ENCODE measurements around the gene PHYKPL. TPM values are rescaled to one million over a fixed set of nuclear protein-coding genes. Genes with fewer than 3 reads are reported as not detected.

The PHYKPL gene
- total and polyA plus RNA-seq, 2 of the 4 experiments (the other 2 are of a cell fraction): 10.0 to 24.5 TPM

- Histone ChIP-seq H2BK120ac (ENCODE audit: low read depth, low read length) (no peak overlapping the region), H3K9ac (ENCODE audit: low read depth, low read length) (no peak overlapping the region), H3K4me3 (ENCODE audit: insufficient read depth, low read depth, low read length) (no peak overlapping the region), H3K14ac (replicated peaks; ENCODE audit: low read depth, low read length) (no peak overlapping the region), H2BK5ac (ENCODE audit: low read depth, low read length, poor library complexity, severe bottlenecking) (no peak overlapping the region), H4K5ac (ENCODE audit: low read depth, low read length) (no peak overlapping the region), H3K56ac (ENCODE audit: extremely low read depth, insufficient read depth, low read length) (no peak overlapping the region), H3K9me1 (ENCODE audit: insufficient read depth, low read length) (no peaks in the 10 kb centered on the region), H3K4me1 (ENCODE audit: control insufficient read depth, insufficient read depth, low read length) (no peaks in the 10 kb centered on the region), H3K36me3 (ENCODE audit: control insufficient read depth, insufficient read depth, low read length) (no peaks in the 10 kb centered on the region), H2AK5ac (ENCODE audit: low read depth, low read length) (no peak overlapping the region), H3K27ac (ENCODE audit: insufficient read depth, low read length) (no peak overlapping the region), H3K79me1 (ENCODE audit: low read depth in 1 of 2, low read length in 2 of 2) (no peaks in the 10 kb centered on the region), H4K91ac (ENCODE audit: insufficient read depth, low read depth, low read length) (no peak overlapping the region), H2AK9ac (replicated peaks; ENCODE audit: low read depth, low read length, poor library complexity) (no peak overlapping the region), H2BK20ac (ENCODE audit: low read depth, low read length) (no peak overlapping the region), H2AFZ (replicated peaks; ENCODE audit: low read length, poor library complexity) (no peak overlapping the region), H3K4me2 (ENCODE audit: low read depth, low read length) (no peak overlapping the region), H3K9me3 (ENCODE audit: control insufficient read depth, insufficient read depth, low read length) (peaks cover 9% of the 10 kb centered on the region), H3K23ac (ENCODE audit: low read depth, low read length) (no peak overlapping the region), H4K20me1 (ENCODE audit: insufficient read depth, low read length) (no peaks in the 10 kb centered on the region), H4K8ac (ENCODE audit: low read depth in 2 of 2, low read length in 2 of 2) (no peak overlapping the region), H3K27me3 (ENCODE audit: control insufficient read depth, insufficient read depth, low read length) (no peaks in the 10 kb centered on the region; the same call in 1 of the 2 replicates), H3K18ac (ENCODE audit: low read depth, low read length) (no peak overlapping the region), H3K4ac (ENCODE audit: low read depth, low read length) (no peak overlapping the region), H2BK15ac (ENCODE audit: low read depth, low read length) (no peak overlapping the region)
- no peak for ATAC-seq (ENCODE audit: low read depth)
- dilution Hi-C loops (cut with HindIII; ENCODE audit: low sequenced_read_pairs, unreplicated experiment): no loop called here
- ChIA-PET CTCF (no interaction called here), POLR2A (ENCODE audit: unreplicated experiment) (no interaction called here)
- no TSS peak for BruUV-seq (replicated peaks)
- TF ChIP-seq BHLHE40 (IDR thresholded peaks at IDR 0.05; ENCODE audit: low read depth, low read length) (no peak), CEBPB (IDR thresholded peaks at IDR 0.05; ENCODE audit: low read depth, low read length) (no peak), NFE2L2 (IDR thresholded peaks at IDR 0.05; ENCODE audit: low read depth, low read length) (no peak), MAZ (IDR thresholded peaks at IDR 0.05; ENCODE audit: borderline replicate concordance, low read depth, low read length) (no peak), ELK1 (IDR thresholded peaks at IDR 0.05; ENCODE audit: borderline replicate concordance, low read depth, low read length) (no peak), MAFK (IDR thresholded peaks at IDR 0.05; ENCODE audit: low read depth, low read length) (no peak), CHD1 (IDR thresholded peaks at IDR 0.05; ENCODE audit: low read depth, low read length) (no peak), USF2 (IDR thresholded peaks at IDR 0.05; ENCODE audit: low read depth, low read length) (no peak)
- intact Hi-C loops (cut with micrococcal nuclease): no loop called here
- 76% methylated on average over 15 of the region's 24 CpGs; no CpG with 5 or more reads in 1 of the 2 experiments for WGBS, 2 experiments (ENCODE audit: extremely low coverage in 2 of 2, insufficient read length in 1 of 2)
- in situ Hi-C loops (cut with MboI; ENCODE audit: low sequenced_read_pairs): no loop called here
- no peak for DNase-seq
Measured at GRCh38 chr5:178271726-178272479, 39.3 kb upstream of the PHYKPL start.

All from IMR-90 (cell line).